Glutamatergic neuron (in vitro differentiated cells): Measurements from ENCODE around the gene ESPNL. TPM values are rescaled to one million over a fixed set of nuclear protein-coding genes. Genes with fewer than 3 reads are reported as not detected.

ENCODE experiments used
- DNase-seq: peaks from one replicate; pipeline ENCODE4 v3.0.0; 2022
- H3K27ac Mint-ChIP-seq: one replicate; pipeline ENCODE4 v1.8.0; 2020; ENCODE audit warnings: mild to moderate bottlenecking, mixed read lengths, inconsistent platforms; ENCODE audit not compliant: unreplicated experiment
- H3K27me3 Mint-ChIP-seq: one replicate; pipeline ENCODE4 v1.8.0; 2020; ENCODE audit warnings: mild to moderate bottlenecking, moderate library complexity, mixed read lengths, inconsistent platforms; ENCODE audit not compliant: unreplicated experiment
- H3K36me3 Mint-ChIP-seq: one replicate; pipeline ENCODE4 v1.8.0; 2020; ENCODE audit warnings: mild to moderate bottlenecking, mixed read lengths, inconsistent platforms; ENCODE audit not compliant: unreplicated experiment
- H3K4me1 Mint-ChIP-seq: one replicate; pipeline ENCODE4 v1.8.0; 2020; ENCODE audit warnings: mild to moderate bottlenecking, low read depth, mixed read lengths, inconsistent platforms; ENCODE audit not compliant: unreplicated experiment
- H3K4me3 Mint-ChIP-seq: one replicate; pipeline ENCODE4 v1.8.0; 2020; ENCODE audit warnings: mild to moderate bottlenecking, mixed read lengths, inconsistent platforms; ENCODE audit not compliant: unreplicated experiment
- H3K9me3 Mint-ChIP-seq: one replicate; pipeline ENCODE4 v1.8.0; 2020; ENCODE audit warnings: mild to moderate bottlenecking, moderate library complexity, mixed read lengths, inconsistent platforms; ENCODE audit not compliant: unreplicated experiment
- CTCF ChIP-seq: fragments of 200-600 bp; sonication (generic); IDR thresholded peaks from one replicate; pipeline ENCODE4 v1.5.0; 2021; ENCODE audit not compliant: partially characterized antibody, unreplicated experiment
- total RNA-seq: library from RNA; stranded (reverse); fragmentation: NEBNext Ultra II Directional; extraction: Animal tissue kit (Norgen Biotek cat#: 25700); gene quantifications from one replicate; pipeline ENCODE4 v1.2.1, GENCODE V29; 2021; ENCODE audit not compliant: unreplicated experiment

ESPNL gene
- total RNA-seq, 1 donor from 2014 or later = 0.81 TPM

- no peak overlapping the region for H3K27ac Mint-ChIP-seq
- no peak for TF ChIP-seq CTCF
- H3K9me3 Mint-ChIP-seq = no peaks in the 10 kb centered on the region
- H3K4me3 Mint-ChIP-seq = no peak overlapping the region
- peaks cover 10% of the 10 kb centered on the region for H3K4me1 Mint-ChIP-seq
- DNase-seq = no peak
- peaks cover 20% of the 10 kb centered on the region for H3K36me3 Mint-ChIP-seq
- no peaks in the 10 kb centered on the region for H3K27me3 Mint-ChIP-seq
Measured at GRCh38 chr2:238069021-238069709, 31.0 kb upstream of the ESPNL start.

- Mint-ChIP-seq H3K27ac (no peak overlapping the region), H3K9me3 (no peaks in the 10 kb centered on the region), H3K36me3 (peaks cover 20% of the 10 kb centered on the region), H3K27me3 (no peaks in the 10 kb centered on the region), H3K4me1 (peaks cover 5% of the 10 kb centered on the region), H3K4me3 (no peak overlapping the region)
- DNase-seq = no peak
- TF ChIP-seq CTCF = no peak
Measured at GRCh38 chr2:238069877-238070276, 30.3 kb upstream of the ESPNL start.

- H3K4me1 Mint-ChIP-seq = no peaks in the 10 kb centered on the region
- H3K4me3 Mint-ChIP-seq = no peak overlapping the region
- H3K27me3 Mint-ChIP-seq = no peaks in the 10 kb centered on the region
- peaks cover 19% of the 10 kb centered on the region for H3K36me3 Mint-ChIP-seq
- peaks cover 1% of the 10 kb centered on the region for H3K9me3 Mint-ChIP-seq
- no peak for TF ChIP-seq CTCF
- H3K27ac Mint-ChIP-seq = peak overlapping the region; percentile 6
- DNase-seq = no peak
Measured at GRCh38 chr2:238075397-238075796, 24.7 kb upstream of the ESPNL start.

- Mint-ChIP-seq H3K9me3 (peaks cover 1% of the 10 kb centered on the region), H3K27me3 (peaks cover under 1% of the 10 kb centered on the region), H3K4me3 (no peak overlapping the region), H3K36me3 (peaks cover 20% of the 10 kb centered on the region), H3K4me1 (no peaks in the 10 kb centered on the region), H3K27ac (peak overlapping the region; percentile 44)
- DNase-seq = no peak
- no peak for TF ChIP-seq CTCF
Measured at GRCh38 chr2:238077292-238077691, 22.8 kb upstream of the ESPNL start.

GRCh38 chr2:238079874-238080327 lies 20.2 kb upstream of the ESPNL start:
- H3K9me3 Mint-ChIP-seq = peaks cover 1% of the 10 kb centered on the region
- no peak for DNase-seq
- H3K4me1 Mint-ChIP-seq = no peaks in the 10 kb centered on the region
- H3K4me3 Mint-ChIP-seq = no peak overlapping the region
- no peak overlapping the region for H3K27ac Mint-ChIP-seq
- H3K36me3 Mint-ChIP-seq = peaks cover 14% of the 10 kb centered on the region
- peaks cover 2% of the 10 kb centered on the region for H3K27me3 Mint-ChIP-seq
- no peak for TF ChIP-seq CTCF
